ENCODE data around the gene ASTN2. TPM values are rescaled to one million over a fixed set of nuclear protein-coding genes. Genes with fewer than 3 reads are reported as not detected.

ASTN2 gene
- total RNA-seq, 1 donor from 2014 or later = 10.0 TPM

GRCh38 chr9:117317192-117317591, 97.7 kb downstream of the ASTN2 start:
- Mint-ChIP-seq H3K27ac (ENCODE audit: unreplicated experiment) (no peak overlapping the region), H3K4me1 (ENCODE audit: unreplicated experiment) (peaks cover 6% of the 10 kb centered on the region), H3K27me3 (ENCODE audit: unreplicated experiment) (peaks cover 3% of the 10 kb centered on the region), H3K9me3 (ENCODE audit: unreplicated experiment) (no peaks in the 10 kb centered on the region), H3K36me3 (ENCODE audit: low read depth, unreplicated experiment) (no peaks in the 10 kb centered on the region), H3K4me3 (ENCODE audit: unreplicated experiment) (no peak overlapping the region)
- DNase-seq (ENCODE audit: low spot score) = no peak
- TF ChIP-seq CTCF (IDR thresholded peaks at IDR 0.05; ENCODE audit: unreplicated experiment) = no peak

- no peak for DNase-seq (ENCODE audit: low spot score)
- Mint-ChIP-seq H3K9me3 (ENCODE audit: unreplicated experiment) (no peaks in the 10 kb centered on the region), H3K27ac (ENCODE audit: unreplicated experiment) (no peak overlapping the region), H3K36me3 (ENCODE audit: low read depth, unreplicated experiment) (no peaks in the 10 kb centered on the region), H3K4me1 (ENCODE audit: unreplicated experiment) (peaks cover 6% of the 10 kb centered on the region), H3K4me3 (ENCODE audit: unreplicated experiment) (no peak overlapping the region), H3K27me3 (ENCODE audit: unreplicated experiment) (peaks cover 3% of the 10 kb centered on the region)
- TF ChIP-seq CTCF (IDR thresholded peaks at IDR 0.05; ENCODE audit: unreplicated experiment) = no peak
These were observed 99.6 kb downstream of the ASTN2 start for GRCh38 chr9:117315236-117315635.

GRCh38 chr9:117313989-117314388, 100.9 kb downstream of the ASTN2 start:
- TF ChIP-seq CTCF (IDR thresholded peaks at IDR 0.05; ENCODE audit: unreplicated experiment) = no peak
- Mint-ChIP-seq H3K27ac (ENCODE audit: unreplicated experiment) (no peak overlapping the region), H3K4me1 (ENCODE audit: unreplicated experiment) (peaks cover 6% of the 10 kb centered on the region), H3K9me3 (ENCODE audit: unreplicated experiment) (no peaks in the 10 kb centered on the region), H3K27me3 (ENCODE audit: unreplicated experiment) (peaks cover 3% of the 10 kb centered on the region), H3K4me3 (ENCODE audit: unreplicated experiment) (no peak overlapping the region), H3K36me3 (ENCODE audit: low read depth, unreplicated experiment) (no peaks in the 10 kb centered on the region)
- DNase-seq (ENCODE audit: low spot score) = no peak

- Mint-ChIP-seq H3K27me3 (ENCODE audit: unreplicated experiment) (no peaks in the 10 kb centered on the region), H3K4me3 (ENCODE audit: unreplicated experiment) (no peak overlapping the region), H3K4me1 (ENCODE audit: unreplicated experiment) (peaks cover 17% of the 10 kb centered on the region), H3K36me3 (ENCODE audit: low read depth, unreplicated experiment) (no peaks in the 10 kb centered on the region), H3K27ac (ENCODE audit: unreplicated experiment) (no peak overlapping the region), H3K9me3 (ENCODE audit: unreplicated experiment) (no peaks in the 10 kb centered on the region)
- no peak for DNase-seq (ENCODE audit: low spot score)
- TF ChIP-seq CTCF (IDR thresholded peaks at IDR 0.05; ENCODE audit: unreplicated experiment) = no peak
These were observed 107.2 kb downstream of the ASTN2 start for GRCh38 chr9:117307701-117308100.

- H3K36me3 Mint-ChIP-seq (ENCODE audit: low read depth, unreplicated experiment) = no peaks in the 10 kb centered on the region
- H3K4me1 Mint-ChIP-seq (ENCODE audit: unreplicated experiment) = peaks cover 17% of the 10 kb centered on the region
- no peak overlapping the region for H3K4me3 Mint-ChIP-seq (ENCODE audit: unreplicated experiment)
- no peak overlapping the region for H3K27ac Mint-ChIP-seq (ENCODE audit: unreplicated experiment)
- no peak for TF ChIP-seq CTCF (IDR thresholded peaks at IDR 0.05; ENCODE audit: unreplicated experiment)
- H3K27me3 Mint-ChIP-seq (ENCODE audit: unreplicated experiment) = no peaks in the 10 kb centered on the region
- DNase-seq (ENCODE audit: low spot score) = no peak
- H3K9me3 Mint-ChIP-seq (ENCODE audit: unreplicated experiment) = no peaks in the 10 kb centered on the region
These were observed 108.8 kb downstream of the ASTN2 start for GRCh38 chr9:117306032-117306431.
